Natural killer cell (primary cell): ENCODE data around the gene MACROD2. TPM values are rescaled to one million over a fixed set of nuclear protein-coding genes. Genes with fewer than 3 reads are reported as not detected.

Experiments used
- ATAC-seq, 3 donors: fragments of 150-1000 bp in 2 of 3; fragments of 200-7000 bp in 1 of 3; cut with Tn5 transposase; 1 replicate in 1 of 3; 2 replicates in 2 of 3; pipeline ENCODE4 v1.10.0; 2021; ENCODE audit warnings: mild to moderate bottlenecking in 2 of 3, moderate library complexity in 2 of 3
- DNase-seq, 2 donors: peaks; one replicate each; pipeline versions ENCODE4 v3.0.0 to v3.0.0-alpha.2; 2013 to 2021; ENCODE audit warnings: mixed read lengths in 1 of 2
- H3K27ac ChIP-seq: one replicate; pipeline ENCODE4 v1.5.1; 2013; ENCODE audit warnings: mild to moderate bottlenecking, low read length
- H3K27me3 ChIP-seq: one replicate; pipeline ENCODE4 v1.6.1; 2013; ENCODE audit warnings: low read length; ENCODE audit not compliant: control insufficient read depth, insufficient read depth
- H3K36me3 ChIP-seq: one replicate; pipeline ENCODE4 v1.6.1; 2013; ENCODE audit warnings: low read length; ENCODE audit not compliant: control insufficient read depth, insufficient read depth
- H3K4me1 ChIP-seq: one replicate; pipeline ENCODE4 v1.6.1; 2013; ENCODE audit warnings: low read length; ENCODE audit not compliant: control insufficient read depth, insufficient read depth
- H3K4me3 ChIP-seq: one replicate; pipeline ENCODE4 v1.5.1; 2013; ENCODE audit warnings: low read length
- H3K9me3 ChIP-seq: one replicate; pipeline ENCODE4 v1.6.1; 2013; ENCODE audit warnings: low read length; ENCODE audit not compliant: control insufficient read depth, insufficient read depth
- H3K27ac Mint-ChIP-seq, 2 donors: one replicate each; pipeline ENCODE4 v1.8.0; 2022; ENCODE audit warnings: mild to moderate bottlenecking in 2 of 2, mixed read lengths in 2 of 2, moderate library complexity in 1 of 2
- H3K27me3 Mint-ChIP-seq, 2 donors: one replicate each; pipeline ENCODE4 v1.8.0; 2022; ENCODE audit warnings: low read depth in 2 of 2, mixed read lengths in 2 of 2
- H3K36me3 Mint-ChIP-seq: one replicate; pipeline ENCODE4 v1.8.0; 2022; ENCODE audit warnings: mixed read lengths
- H3K4me1 Mint-ChIP-seq, 2 donors: one replicate each; pipeline ENCODE4 v1.8.0; 2022; ENCODE audit warnings: mixed read lengths in 2 of 2
- H3K4me3 Mint-ChIP-seq: one replicate; pipeline ENCODE4 v1.8.0; 2022; ENCODE audit warnings: mild to moderate bottlenecking, moderate library complexity, mixed read lengths
- H3K9me3 Mint-ChIP-seq, 2 donors: one replicate each; pipeline ENCODE4 v1.8.0; 2022; ENCODE audit warnings: mixed read lengths in 2 of 2
- CTCF ChIP-seq: fragments of 200-600 bp; IDR thresholded peaks from one replicate; pipeline ENCODE4 v1.8.0; 2022; ENCODE audit warnings: antibody characterized with exemption
- WGBS: methylation state at CpG from one replicate; pipeline ENCODE4 v1.1.7; 2013; ENCODE audit warnings: missing lambda C conversion rate; ENCODE audit not compliant: insufficient coverage; 5-methylcytosine and 5-hydroxymethylcytosine counted together
- intact Hi-C: fragments of 100-400 bp; cut with micrococcal nuclease; formaldehyde crosslinking; loops from one replicate; pipeline ENCODE4 v1.14.2; 2022
- total RNA-seq, 4 donors: library from RNA; stranded (reverse); fragments of 120-200 nt in 1 of 4; gene quantifications; one replicate each; pipeline versions ENCODE4 v1.2.3 to v1.2.4, GENCODE V29; 2013 to 2022

Gene MACROD2
- total RNA-seq, 3 donors from 2014 or later (not counting 1 experiment from before 2014, with no cell fraction given): 0.19 to 0.88 TPM; not detected in 1

GRCh38 chr20:16096756-16097326 is 2101.5 kb downstream of the MACROD2 start:
- Histone ChIP-seq H3K4me1 (no peaks in the 10 kb centered on the region), H3K36me3 (no peaks in the 10 kb centered on the region), H3K27ac (no peak overlapping the region), H3K9me3 (no peaks in the 10 kb centered on the region), H3K27me3 (no peaks in the 10 kb centered on the region), H3K4me3 (no peak overlapping the region)
- Mint-ChIP-seq H3K4me3 (no peak overlapping the region), H3K27ac (no peak overlapping the region), H3K4me1 (no peaks in the 10 kb centered on the region), H3K9me3 (no peaks in the 10 kb centered on the region), H3K27me3 (peaks cover 0 to 2% of the 10 kb centered on the region in 2 donors), H3K36me3 (no peaks in the 10 kb centered on the region)
- no peak for DNase-seq
- WGBS: 88% methylated on average over 4 of the region's 4 CpGs
- ATAC-seq: no peak
- intact Hi-C loops: no loop called here
- TF ChIP-seq CTCF: no peak

GRCh38 chr20:16097788-16098187 is 2102.5 kb downstream of the MACROD2 start:
- 85% methylated on average over 2 of the region's 4 CpGs for WGBS
- intact Hi-C loops: no loop called here
- Histone ChIP-seq H3K4me1 (no peaks in the 10 kb centered on the region), H3K36me3 (no peaks in the 10 kb centered on the region), H3K27me3 (no peaks in the 10 kb centered on the region), H3K9me3 (no peaks in the 10 kb centered on the region), H3K4me3 (no peak overlapping the region), H3K27ac (no peak overlapping the region)
- Mint-ChIP-seq H3K27ac (no peak overlapping the region), H3K9me3 (no peaks in the 10 kb centered on the region), H3K27me3 (peaks cover 0 to 2% of the 10 kb centered on the region in 2 donors), H3K36me3 (no peaks in the 10 kb centered on the region), H3K4me1 (no peaks in the 10 kb centered on the region), H3K4me3 (no peak overlapping the region)
- DNase-seq (no peak), ATAC-seq (no peak)
- TF ChIP-seq CTCF: no peak

- H3K9me3 Mint-ChIP-seq: no peaks in the 10 kb centered on the region
- Histone ChIP-seq H3K9me3 (no peaks in the 10 kb centered on the region), H3K27me3 (no peaks in the 10 kb centered on the region), H3K4me3 (no peak overlapping the region), H3K4me1 (no peaks in the 10 kb centered on the region), H3K27ac (no peak overlapping the region), H3K36me3 (no peaks in the 10 kb centered on the region)
- no peak for TF ChIP-seq CTCF
- H3K27me3 Mint-ChIP-seq: peaks cover 0 to 2% of the 10 kb centered on the region in 2 donors
- ATAC-seq (no peak), DNase-seq (no peak)
- H3K36me3 Mint-ChIP-seq: no peaks in the 10 kb centered on the region
- WGBS: 68% methylated on average over 4 of the region's 7 CpGs
- no peak overlapping the region for H3K27ac Mint-ChIP-seq
- H3K4me3 Mint-ChIP-seq: no peak overlapping the region
- no peaks in the 10 kb centered on the region for H3K4me1 Mint-ChIP-seq
- intact Hi-C loops: no loop called here
Observed at GRCh38 chr20:16098890-16099639, 2103.7 kb downstream of the MACROD2 start.
